Stimulated activated CD8-positive, alpha-beta memory T cell treated with anti-CD3 and anti-CD28 coated beads, Interleukin-7, amount 100 ng/mL, for 4 hours (primary cell): Measurements from ENCODE around the gene ZSCAN26.
A peak's percentile ranks its signal among the peaks of the same experiment; 100 is the strongest.

Source experiments
- DNase-seq, 2 donors: peaks; one replicate each; pipeline ENCODE4 v3.0.0-alpha.2; 2020; ENCODE audit warnings: low read depth in 2 of 2

ZSCAN26 gene

GRCh38 chr6:28266962-28267694 is at the start of gene ZSCAN26:
TSS of gene ZSCAN26 (plus strand) at chr6:28267143. CDS start at chr6:28271920, 4,777 bp downstream.
- peak; percentile 76 to 77 for DNase-seq

- DNase-seq: no peak
These were observed 49.1 kb upstream of the ZSCAN26 start for GRCh38 chr6:28217890-28218289.

- DNase-seq: no peak
These were observed 48.4 kb upstream of the ZSCAN26 start for GRCh38 chr6:28218312-28219248.

GRCh38 chr6:28220257-28221133 is 46.4 kb upstream of the ZSCAN26 start:
- DNase-seq: no peak

- no peak for DNase-seq
These were observed 42.5 kb upstream of the ZSCAN26 start for GRCh38 chr6:28224131-28225055.

- peak; percentile 16 to 19 for DNase-seq
These were observed 41.7 kb upstream of the ZSCAN26 start, which contains the start of gene ZSCAN9 for GRCh38 chr6:28225056-28225834. TSS of gene ZSCAN9 (plus strand) at chr6:28225275. CDS start at chr6:28227085, 1,810 bp downstream.

- DNase-seq: no peak
These were observed 40.5 kb upstream of the ZSCAN26 start for GRCh38 chr6:28226460-28226859.

GRCh38 chr6:28232785-28233184 is 34.2 kb upstream of the ZSCAN26 start:
- no peak for DNase-seq

GRCh38 chr6:28235912-28236452 is 31.0 kb upstream of the ZSCAN26 start:
- no peak for DNase-seq

GRCh38 chr6:28239636-28240035 is 27.3 kb upstream of the ZSCAN26 start:
- no peak for DNase-seq

- DNase-seq: no peak
These were observed 26.5 kb upstream of the ZSCAN26 start for GRCh38 chr6:28240471-28240870.

- DNase-seq: no peak
These were observed 23.0 kb upstream of the ZSCAN26 start for GRCh38 chr6:28243946-28244345.

- DNase-seq: no peak
These were observed 21.6 kb upstream of the ZSCAN26 start for GRCh38 chr6:28245206-28245941.

GRCh38 chr6:28248916-28249315 is 18.0 kb upstream of the ZSCAN26 start:
- no peak for DNase-seq

GRCh38 chr6:28250747-28251146 is 16.2 kb upstream of the ZSCAN26 start:
- DNase-seq: no peak

- peak in 1 of 2 donors; percentile 7 for DNase-seq
These were observed 15.3 kb upstream of the ZSCAN26 start for GRCh38 chr6:28251661-28252008.

- DNase-seq: peak; percentile 65 to 69
These were observed 14.7 kb upstream of the ZSCAN26 start, which contains the start of gene ZKSCAN4 for GRCh38 chr6:28252009-28252975. TSS of gene ZKSCAN4 (minus strand) at chr6:28252269. CDS start at chr6:28251980, 289 bp downstream.
